Skeletal muscle satellite cell (primary cell): ENCODE results near the gene PDXK.

Source experiments
- H3K27me3 ChIP-seq: 2 replicates; pipeline ENCODE4 v1.7.0; 2013; ENCODE audit warnings: low read length; ENCODE audit not compliant: control insufficient read depth, insufficient read depth
- H3K36me3 ChIP-seq: 2 replicates; pipeline ENCODE4 v1.7.0; 2013; ENCODE audit warnings: mild to moderate bottlenecking, control low read depth, low read length; ENCODE audit not compliant: insufficient read depth
- H3K4me1 ChIP-seq: 2 replicates; pipeline ENCODE4 v1.7.0; 2013; ENCODE audit warnings: low read length; ENCODE audit not compliant: control insufficient read depth, insufficient read depth
- H3K4me2 ChIP-seq: 2 replicates; pipeline ENCODE4 v1.7.0; 2013; ENCODE audit warnings: mild to moderate bottlenecking, low read length
- H3K4me3 ChIP-seq: 2 replicates; pipeline ENCODE4 v1.7.0; 2013; ENCODE audit warnings: low read length
- H3K9ac ChIP-seq: 2 replicates; pipeline ENCODE4 v1.7.0; 2013; ENCODE audit warnings: mild to moderate bottlenecking, low read depth, low read length, moderate library complexity
- H3K9me3 ChIP-seq: replicated peaks from 2 replicates; pipeline ENCODE4 v1.7.0; 2013; ENCODE audit warnings: mild to moderate bottlenecking, control low read depth, low read length

Gene PDXK

GRCh38 chr21:43751955-43752591 is 33.1 kb downstream of the PDXK start:
- Histone ChIP-seq H3K4me3 (no peak overlapping the region), H3K4me1 (peaks cover 2% of the 10 kb centered on the region), H3K4me2 (no peak overlapping the region), H3K27me3 (no peaks in the 10 kb centered on the region), H3K9me3 (no peaks in the 10 kb centered on the region), H3K36me3 (peaks cover 85% of the 10 kb centered on the region), H3K9ac (no peak overlapping the region)

- no peak overlapping the region for H3K9ac ChIP-seq
- peaks cover 11% of the 10 kb centered on the region for H3K4me1 ChIP-seq
- no peaks in the 10 kb centered on the region for H3K9me3 ChIP-seq
- no peak overlapping the region for H3K4me3 ChIP-seq
- peaks cover 79% of the 10 kb centered on the region for H3K36me3 ChIP-seq
- H3K4me2 ChIP-seq = no peak overlapping the region
- no peaks in the 10 kb centered on the region for H3K27me3 ChIP-seq
Observed at GRCh38 chr21:43752758-43753438, 34.0 kb downstream of the PDXK start.

GRCh38 chr21:43753439-43753799 is 34.5 kb downstream of the PDXK start:
- Histone ChIP-seq H3K4me3 (no peak overlapping the region), H3K4me2 (no peak overlapping the region), H3K36me3 (peaks cover 75% of the 10 kb centered on the region), H3K9me3 (no peaks in the 10 kb centered on the region), H3K27me3 (no peaks in the 10 kb centered on the region), H3K9ac (no peak overlapping the region), H3K4me1 (peaks cover 16% of the 10 kb centered on the region)

GRCh38 chr21:43754948-43755781 is 36.2 kb downstream of the PDXK start:
- H3K4me3 ChIP-seq = no peak overlapping the region
- H3K9ac ChIP-seq = no peak overlapping the region
- H3K4me1 ChIP-seq = peaks cover 19% of the 10 kb centered on the region
- H3K36me3 ChIP-seq = peaks cover 73% of the 10 kb centered on the region
- no peaks in the 10 kb centered on the region for H3K27me3 ChIP-seq
- no peak overlapping the region for H3K4me2 ChIP-seq
- H3K9me3 ChIP-seq = no peaks in the 10 kb centered on the region

- peaks cover 67% of the 10 kb centered on the region for H3K36me3 ChIP-seq
- H3K9ac ChIP-seq = no peak overlapping the region
- no peak overlapping the region for H3K4me3 ChIP-seq
- H3K4me2 ChIP-seq = no peak overlapping the region
- no peaks in the 10 kb centered on the region for H3K9me3 ChIP-seq
- peaks cover 19% of the 10 kb centered on the region for H3K4me1 ChIP-seq
- no peaks in the 10 kb centered on the region for H3K27me3 ChIP-seq
Observed at GRCh38 chr21:43755820-43756594, 37.1 kb downstream of the PDXK start.

GRCh38 chr21:43757601-43758000 is 38.7 kb downstream of the PDXK start:
- peak overlapping the region; percentile 75 for H3K4me2 ChIP-seq
- no peak overlapping the region for H3K9ac ChIP-seq
- no peak overlapping the region for H3K4me3 ChIP-seq
- no peaks in the 10 kb centered on the region for H3K9me3 ChIP-seq
- H3K27me3 ChIP-seq = no peaks in the 10 kb centered on the region
- peaks cover 19% of the 10 kb centered on the region for H3K4me1 ChIP-seq
- H3K36me3 ChIP-seq = peaks cover 75% of the 10 kb centered on the region

GRCh38 chr21:43758111-43758641 is 39.2 kb downstream of the PDXK start:
- Histone ChIP-seq H3K4me3 (peak overlapping the region; percentile 45), H3K36me3 (peaks cover 74% of the 10 kb centered on the region), H3K9ac (peak overlapping the region; percentile 40)

GRCh38 chr21:43758811-43759210 is 39.9 kb downstream of the PDXK start:
- H3K27me3 ChIP-seq = no peaks in the 10 kb centered on the region
- peaks cover 19% of the 10 kb centered on the region for H3K4me1 ChIP-seq
- H3K4me2 ChIP-seq = peak overlapping the region; percentile 75
- no peak overlapping the region for H3K4me3 ChIP-seq
- H3K9me3 ChIP-seq = no peaks in the 10 kb centered on the region
- peaks cover 71% of the 10 kb centered on the region for H3K36me3 ChIP-seq
- H3K9ac ChIP-seq = peak overlapping the region; percentile 40

More at GRCh38 chr21:43758111-43758641, 39.2 kb downstream of the PDXK start:
- H3K9me3 ChIP-seq = no peaks in the 10 kb centered on the region
- peak overlapping the region; percentile 75 for H3K4me2 ChIP-seq
- H3K4me1 ChIP-seq = peaks cover 19% of the 10 kb centered on the region
- H3K27me3 ChIP-seq = no peaks in the 10 kb centered on the region

- H3K36me3 ChIP-seq = peaks cover 66% of the 10 kb centered on the region
- no peak overlapping the region for H3K4me2 ChIP-seq
- no peak overlapping the region for H3K9ac ChIP-seq
- no peak overlapping the region for H3K4me3 ChIP-seq
- H3K4me1 ChIP-seq = peaks cover 25% of the 10 kb centered on the region
- H3K9me3 ChIP-seq = no peaks in the 10 kb centered on the region
- H3K27me3 ChIP-seq = no peaks in the 10 kb centered on the region
Observed at GRCh38 chr21:43759651-43760050, 40.7 kb downstream of the PDXK start.

- Histone ChIP-seq H3K9me3 (no peaks in the 10 kb centered on the region), H3K4me2 (no peak overlapping the region), H3K27me3 (no peaks in the 10 kb centered on the region), H3K4me1 (peaks cover 33% of the 10 kb centered on the region), H3K36me3 (peaks cover 58% of the 10 kb centered on the region), H3K4me3 (no peak overlapping the region), H3K9ac (no peak overlapping the region)
Observed at GRCh38 chr21:43760391-43760958, 41.5 kb downstream of the PDXK start.
